AG08396 (cell line): ENCODE results near the gene PRIMA1.
"Not testable (repeated sequence)": the region's sequence is repeated elsewhere in the genome, so short reads cannot be mapped to it uniquely, and the experiment has no call there.

Experiments
- DNase-seq: peaks from one replicate; pipeline ENCODE4 v3.0.0; 2012; ENCODE audit warnings: low spot score, mixed read lengths

PRIMA1 gene, protein sequence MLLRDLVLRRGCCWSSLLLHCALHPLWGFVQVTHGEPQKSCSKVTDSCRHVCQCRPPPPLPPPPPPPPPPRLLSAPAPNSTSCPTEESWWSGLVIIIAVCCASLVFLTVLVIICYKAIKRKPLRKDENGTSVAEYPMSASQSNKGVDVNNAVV

DNA sequence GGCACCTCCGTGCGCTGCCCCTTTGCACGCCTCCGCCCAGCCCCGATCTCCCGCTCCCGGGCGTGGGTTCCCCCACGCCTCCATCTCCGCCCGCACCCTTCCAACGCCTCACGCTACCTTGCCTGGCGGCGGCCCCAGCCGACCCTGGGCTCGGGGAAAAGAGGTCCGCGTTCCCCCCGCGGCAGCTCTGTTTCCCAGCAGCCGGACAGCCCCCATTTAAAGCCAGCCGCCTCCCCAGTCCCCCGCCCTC, at the start of gene PRIMA1:
Gene PRIMA1, minus strand, starts transcription at position 193 of the 250 bp plus-strand sequence. CDS start 767 bp downstream, outside the sequence.
- no peak for DNase-seq

DNA sequence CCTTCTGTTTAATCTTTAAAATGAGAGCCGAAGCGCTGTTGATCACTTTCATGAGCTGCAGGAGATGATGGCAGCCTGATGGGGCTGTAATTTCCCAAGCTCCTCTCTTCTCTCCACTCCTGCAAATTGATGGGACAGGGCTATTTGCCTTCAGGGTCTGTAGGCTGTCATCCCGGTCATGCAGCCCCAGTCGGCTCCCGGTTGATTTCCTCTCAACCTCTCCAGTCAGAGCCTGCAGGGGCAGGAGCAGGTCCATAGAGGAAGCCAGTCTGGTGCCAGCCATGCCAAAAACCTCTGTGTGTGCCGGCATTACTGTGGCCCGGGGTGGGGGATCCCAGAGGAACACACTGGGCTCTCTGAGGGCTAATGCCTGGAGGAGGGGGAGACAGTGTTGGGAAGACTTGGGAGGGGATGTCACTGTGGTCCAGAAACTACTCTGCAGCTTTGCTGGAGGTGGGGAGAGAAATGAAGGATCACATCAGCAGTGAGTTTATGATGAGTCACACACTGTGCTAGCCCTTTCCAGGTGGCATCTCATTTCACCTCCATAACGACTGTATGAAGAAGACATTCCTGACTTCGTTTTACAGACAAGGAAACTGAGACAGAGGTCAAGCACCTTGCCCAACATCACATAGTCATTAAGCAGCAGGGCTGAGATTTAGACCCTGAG, 46.5 kb upstream of the PRIMA1 start:
- no peak for DNase-seq

DNA sequence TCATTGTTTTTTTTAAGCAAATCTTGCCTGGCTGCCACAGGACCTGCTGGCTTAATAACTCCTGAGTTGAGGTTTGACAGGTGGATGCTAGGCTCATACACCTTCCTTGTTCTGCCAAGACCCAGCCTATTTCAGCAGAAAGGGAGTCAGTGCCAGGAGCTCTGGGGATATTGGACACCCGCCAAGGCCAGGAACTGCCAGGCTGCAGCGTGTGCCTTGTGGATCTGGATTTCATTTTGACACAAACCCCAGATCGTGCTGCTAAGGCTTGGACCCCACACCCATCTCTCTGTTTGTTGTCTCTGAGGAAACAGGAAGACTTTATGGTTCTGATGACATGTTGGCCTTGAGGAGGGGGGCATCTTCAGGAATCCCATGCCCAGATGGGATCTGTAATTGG, 44.4 kb upstream of the PRIMA1 start:
- DNase-seq = no peak

DNA sequence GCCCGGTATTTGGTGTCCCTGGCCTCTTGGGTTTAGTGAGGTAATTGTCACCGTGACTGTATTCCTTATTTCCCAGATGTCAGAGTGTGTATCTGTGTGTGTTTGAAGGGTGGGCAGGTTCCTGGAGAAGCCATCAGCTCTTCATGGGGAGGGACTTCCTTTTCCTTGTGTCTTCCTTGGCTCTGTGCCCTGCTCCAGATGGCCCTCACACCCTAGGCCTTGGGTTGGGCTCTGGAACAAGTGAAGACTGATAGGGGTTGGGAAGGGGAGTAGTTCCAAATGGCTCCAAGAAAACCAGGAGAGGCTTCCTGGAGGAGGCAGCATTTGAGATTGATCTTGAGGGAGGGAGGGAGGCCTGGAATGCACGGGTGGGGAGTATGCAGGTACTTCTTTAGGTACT, 43.8 kb upstream of the PRIMA1 start:
- no peak for DNase-seq

DNA sequence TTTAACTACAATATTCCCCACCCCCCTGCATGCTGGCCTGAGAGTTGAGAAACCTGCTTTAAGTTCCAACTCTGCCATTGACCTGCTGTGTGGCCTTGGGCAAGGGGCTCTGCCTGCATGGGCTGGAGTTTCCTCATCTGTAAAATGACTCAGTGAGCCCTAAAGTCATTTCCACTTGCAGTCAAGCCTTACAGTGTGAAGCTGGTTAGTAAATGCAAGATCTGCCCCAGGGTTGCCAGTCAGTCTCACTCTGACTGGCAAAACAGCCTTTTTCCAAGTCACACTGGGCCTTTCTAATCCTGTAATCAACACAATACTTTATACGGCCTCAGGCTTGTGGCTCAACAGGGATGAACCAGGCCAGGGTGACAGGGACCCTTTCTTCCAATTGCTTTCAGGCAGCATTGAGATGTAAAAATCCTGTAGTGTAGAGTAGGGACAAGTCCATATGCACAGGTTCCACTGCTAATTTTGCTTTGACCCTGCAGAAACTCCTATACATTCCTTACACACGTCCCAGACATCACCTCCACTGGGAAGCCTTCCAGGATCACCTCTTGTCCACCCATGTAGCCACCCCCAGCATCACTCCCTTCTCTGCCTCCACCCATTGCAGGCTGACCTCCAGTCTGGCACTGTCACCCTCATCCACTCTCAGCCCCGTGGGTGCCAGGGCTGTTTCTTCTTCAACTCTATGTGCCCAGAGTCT, 42.6 kb upstream of the PRIMA1 start:
- no peak for DNase-seq

DNA sequence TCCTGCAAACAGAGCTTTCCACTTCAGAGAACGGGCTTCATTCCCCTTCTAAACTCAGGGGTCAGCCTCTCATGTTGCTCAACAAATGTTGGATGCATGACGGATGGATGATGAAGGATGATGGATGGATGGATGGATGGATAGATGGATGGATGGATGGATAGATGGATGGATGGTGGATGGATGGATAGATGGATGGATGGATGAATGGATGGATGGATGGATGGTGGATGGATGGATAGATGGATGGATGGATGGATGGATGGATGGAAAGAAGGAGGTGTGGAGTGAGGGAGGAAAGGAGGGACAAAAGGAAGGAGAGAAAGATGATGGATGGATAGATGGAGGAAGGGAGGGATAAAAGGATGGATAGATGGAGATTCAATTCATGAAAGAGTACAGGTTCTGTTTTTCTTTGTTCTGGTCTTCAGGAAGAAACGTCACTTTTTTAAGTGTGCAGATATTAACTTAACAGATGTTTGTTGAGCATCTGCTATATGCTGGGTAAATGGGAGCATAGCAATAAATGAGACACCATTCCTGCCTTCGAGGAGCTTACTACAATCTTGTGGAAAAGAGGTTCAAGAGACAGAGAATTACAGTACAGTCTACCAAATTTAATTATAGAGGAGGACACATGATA, 41.7 kb upstream of the PRIMA1 start:
- no peak for DNase-seq

DNA sequence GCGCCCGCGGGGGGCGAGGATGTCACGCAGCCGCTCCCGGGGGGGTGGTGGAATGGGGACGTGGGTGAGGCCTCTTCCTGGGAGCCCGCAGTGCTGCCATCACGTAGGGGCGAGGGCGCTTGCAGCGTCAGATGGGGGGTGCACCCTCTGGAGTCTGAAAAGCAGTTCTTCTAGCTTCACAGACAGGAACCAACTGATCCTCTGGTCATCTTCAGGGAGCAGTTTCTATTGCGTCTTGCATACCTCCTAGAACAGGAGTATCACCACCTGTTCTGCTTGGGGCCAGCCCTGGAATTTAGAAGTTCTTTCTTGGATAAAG, 36.9 kb upstream of the PRIMA1 start:
- DNase-seq = no peak

DNA sequence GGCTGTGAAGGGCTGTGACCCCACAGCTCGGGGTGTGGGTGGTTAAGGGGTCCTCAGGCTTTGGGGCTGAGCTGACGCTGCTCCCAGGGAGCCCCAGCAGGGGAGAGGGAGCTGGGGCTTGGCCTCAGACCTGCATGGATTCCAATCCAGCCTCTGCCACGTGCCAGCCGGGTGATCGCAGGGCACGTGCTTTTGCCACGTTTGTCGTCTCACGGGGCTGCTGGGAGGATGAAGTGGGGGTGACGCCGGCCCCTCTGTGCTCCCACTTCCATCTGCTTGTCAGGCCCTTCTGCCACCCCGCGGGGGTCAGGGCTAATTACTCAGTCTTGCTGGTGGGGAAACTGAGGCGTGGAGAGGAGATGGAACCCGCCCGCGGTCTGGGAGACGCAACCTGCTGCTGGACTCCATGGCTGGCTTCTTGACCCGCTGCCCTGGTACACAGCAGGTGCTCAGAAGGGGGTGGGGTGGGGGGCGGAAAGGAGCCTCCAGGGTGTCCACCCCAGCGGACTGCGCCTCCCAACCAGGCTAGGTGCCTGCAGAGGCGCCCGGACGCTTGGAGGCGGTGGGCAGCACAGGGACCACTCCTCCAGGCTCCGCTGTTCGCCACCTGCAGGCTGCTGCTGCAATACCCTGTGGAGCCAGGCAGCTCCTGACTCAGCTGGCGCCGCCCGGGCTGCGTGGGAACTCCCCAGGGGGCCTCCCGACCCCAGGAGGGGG, 36.4 kb upstream of the PRIMA1 start:
- DNase-seq = no peak

DNA sequence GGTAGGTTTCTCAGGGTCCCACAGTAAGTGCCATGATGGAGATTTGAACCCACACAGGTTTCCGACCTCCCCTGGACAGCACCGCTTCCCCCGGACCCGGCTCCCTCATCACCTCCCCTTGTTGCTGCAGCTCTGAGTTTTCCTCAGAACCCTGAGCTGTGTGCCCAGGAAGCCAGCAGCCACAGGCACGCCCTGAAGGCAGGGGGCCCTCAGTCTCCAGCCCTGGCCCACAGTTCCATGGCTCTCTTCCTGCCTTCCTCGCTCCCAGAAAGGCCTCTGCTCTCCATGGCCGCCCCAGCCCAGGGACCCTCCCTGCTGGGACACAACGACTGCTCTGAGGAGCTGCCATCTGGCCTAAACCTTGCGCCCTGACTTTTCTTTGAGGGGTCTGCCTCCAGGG, 35.8 kb upstream of the PRIMA1 start:
- DNase-seq = no peak

DNA sequence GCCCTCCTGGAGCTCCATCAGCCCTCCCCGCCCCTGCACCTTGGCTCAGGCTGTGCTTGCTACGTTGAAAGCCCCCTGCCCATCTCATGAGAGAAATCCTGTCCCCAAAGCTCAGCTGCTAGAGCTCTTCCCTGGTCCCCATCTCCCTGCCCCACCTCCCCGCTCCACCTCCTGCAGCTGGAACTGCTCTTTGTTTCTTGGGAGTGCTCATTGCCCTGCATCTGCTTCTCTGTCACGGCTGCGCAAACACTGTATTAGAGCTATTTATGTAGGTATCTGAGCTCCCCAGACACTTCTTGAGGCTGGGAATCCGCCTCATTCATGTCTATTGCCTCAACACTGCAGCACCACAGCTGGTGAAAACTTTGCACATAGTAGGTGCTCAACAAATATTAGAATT, 32.8 kb upstream of the PRIMA1 start:
- no peak for DNase-seq

DNA sequence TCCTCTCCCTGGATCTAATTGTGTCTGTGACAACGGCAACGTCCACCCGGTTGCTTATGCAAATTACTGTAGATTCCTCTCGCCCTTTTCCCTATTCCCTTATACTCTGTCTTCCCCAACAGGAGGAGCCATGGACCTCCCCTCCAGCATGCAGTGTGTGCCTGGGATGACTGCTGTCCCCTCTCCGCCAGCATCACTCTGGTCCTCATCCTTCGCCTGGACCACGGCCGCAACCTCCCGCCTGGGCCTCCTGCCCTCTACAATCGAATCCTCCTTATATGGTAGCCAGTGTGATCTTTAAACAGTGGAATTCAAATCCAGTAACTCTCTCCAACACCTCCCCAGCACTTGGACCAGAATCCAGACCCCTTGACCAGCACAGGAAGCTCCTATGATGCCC, 30.6 kb upstream of the PRIMA1 start:
- no peak for DNase-seq

DNA sequence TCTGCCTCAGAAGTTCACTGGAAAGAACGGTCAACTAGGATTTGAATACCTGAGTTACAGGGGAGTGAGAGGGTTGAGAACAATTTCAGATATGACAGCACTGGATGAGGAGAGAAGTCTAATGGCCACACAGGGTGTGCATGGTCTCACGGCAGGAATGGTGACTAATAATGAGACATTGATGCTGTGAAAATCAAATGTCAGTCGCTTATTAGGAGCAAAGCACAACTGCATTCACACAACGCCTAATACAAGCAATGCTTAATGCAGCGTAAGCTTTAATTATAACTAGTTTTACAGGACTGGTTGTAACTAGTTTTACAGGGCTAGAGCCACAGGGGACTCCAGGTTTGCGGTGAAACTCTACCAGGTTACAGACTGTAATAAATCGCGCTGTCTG, 23.4 kb upstream of the PRIMA1 start:
- DNase-seq = no peak

DNA sequence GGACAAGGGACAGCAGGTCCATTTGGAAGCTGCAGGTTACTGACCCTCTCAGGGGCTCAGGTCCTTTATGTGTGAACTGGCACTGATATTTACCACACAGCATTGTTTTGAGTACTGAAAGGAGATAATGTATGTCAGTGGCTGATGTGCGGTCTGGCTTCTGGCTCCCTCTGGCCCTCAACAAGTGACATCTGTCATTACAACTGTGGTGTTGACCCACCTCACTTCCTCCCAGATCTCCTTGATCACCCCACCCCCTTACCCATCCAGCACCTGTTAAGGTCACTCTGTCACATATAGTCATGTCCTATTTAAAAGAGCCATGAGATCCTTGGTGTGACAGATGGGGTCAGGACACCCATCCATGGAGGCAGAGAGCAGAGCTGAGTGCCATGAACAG, 22.7 kb upstream of the PRIMA1 start:
- DNase-seq = no peak

DNA sequence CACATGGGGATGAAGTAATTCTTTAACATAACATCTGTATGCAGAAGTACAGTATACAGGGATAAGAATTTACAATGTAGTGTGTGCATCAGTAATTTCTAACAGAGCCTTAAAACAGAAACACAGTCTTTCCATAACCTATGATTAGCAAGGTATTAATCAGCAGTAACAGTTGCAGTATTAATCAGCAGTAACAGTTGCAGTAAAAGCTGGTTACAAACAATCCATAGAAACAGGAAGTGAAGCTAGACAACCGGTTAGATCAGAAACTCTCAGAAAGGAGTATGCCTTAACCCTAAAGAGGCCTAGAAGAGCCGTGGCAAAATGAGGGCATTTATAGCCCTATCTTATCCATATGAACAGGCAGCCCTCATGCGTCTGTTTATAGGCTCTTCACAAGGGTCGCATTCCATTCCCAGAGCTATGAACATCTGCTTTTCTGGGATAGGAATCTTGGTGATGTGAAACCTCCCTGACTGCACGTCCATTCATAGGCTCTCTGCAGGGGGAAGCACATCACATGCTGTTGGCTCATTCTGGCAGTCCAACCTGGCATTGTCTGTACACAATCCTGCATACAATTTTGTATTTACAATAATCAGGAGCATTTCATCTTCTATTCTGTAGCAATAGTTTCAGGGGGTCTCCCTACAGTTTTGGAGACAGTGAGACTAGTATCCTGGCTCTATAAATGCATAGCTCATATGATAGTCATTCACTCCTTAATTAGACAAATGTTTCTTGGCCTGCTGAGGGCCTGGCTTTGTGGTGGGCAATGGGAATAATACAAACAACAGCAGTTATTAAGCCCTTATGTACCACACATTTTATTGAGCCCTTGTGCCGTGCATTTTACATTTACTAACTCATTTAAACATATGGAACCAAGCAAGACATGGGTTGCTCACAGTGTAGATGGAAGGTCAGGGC, 21.5 kb upstream of the PRIMA1 start:
- not testable (repeated sequence) for DNase-seq

DNA sequence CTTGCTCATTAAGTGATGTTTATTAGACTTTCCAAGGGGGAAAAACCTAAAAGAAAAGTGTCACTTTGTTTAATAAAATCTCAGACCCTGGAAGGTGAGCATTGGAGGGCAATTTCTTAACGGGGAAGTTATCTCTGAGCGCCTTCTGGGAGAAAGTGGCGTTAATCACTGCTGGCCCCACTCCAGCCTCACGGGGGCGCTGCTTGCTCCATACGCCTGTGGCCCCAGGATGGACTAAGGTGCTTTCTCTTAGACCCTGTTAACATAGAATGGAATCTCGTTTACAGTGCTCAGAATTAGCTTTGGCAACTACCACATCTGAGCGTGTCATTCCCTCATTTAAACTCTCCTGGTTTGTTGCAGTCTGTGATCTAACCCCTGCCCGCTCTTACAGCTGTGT, 16.4 kb upstream of the PRIMA1 start:
- DNase-seq = no peak

DNA sequence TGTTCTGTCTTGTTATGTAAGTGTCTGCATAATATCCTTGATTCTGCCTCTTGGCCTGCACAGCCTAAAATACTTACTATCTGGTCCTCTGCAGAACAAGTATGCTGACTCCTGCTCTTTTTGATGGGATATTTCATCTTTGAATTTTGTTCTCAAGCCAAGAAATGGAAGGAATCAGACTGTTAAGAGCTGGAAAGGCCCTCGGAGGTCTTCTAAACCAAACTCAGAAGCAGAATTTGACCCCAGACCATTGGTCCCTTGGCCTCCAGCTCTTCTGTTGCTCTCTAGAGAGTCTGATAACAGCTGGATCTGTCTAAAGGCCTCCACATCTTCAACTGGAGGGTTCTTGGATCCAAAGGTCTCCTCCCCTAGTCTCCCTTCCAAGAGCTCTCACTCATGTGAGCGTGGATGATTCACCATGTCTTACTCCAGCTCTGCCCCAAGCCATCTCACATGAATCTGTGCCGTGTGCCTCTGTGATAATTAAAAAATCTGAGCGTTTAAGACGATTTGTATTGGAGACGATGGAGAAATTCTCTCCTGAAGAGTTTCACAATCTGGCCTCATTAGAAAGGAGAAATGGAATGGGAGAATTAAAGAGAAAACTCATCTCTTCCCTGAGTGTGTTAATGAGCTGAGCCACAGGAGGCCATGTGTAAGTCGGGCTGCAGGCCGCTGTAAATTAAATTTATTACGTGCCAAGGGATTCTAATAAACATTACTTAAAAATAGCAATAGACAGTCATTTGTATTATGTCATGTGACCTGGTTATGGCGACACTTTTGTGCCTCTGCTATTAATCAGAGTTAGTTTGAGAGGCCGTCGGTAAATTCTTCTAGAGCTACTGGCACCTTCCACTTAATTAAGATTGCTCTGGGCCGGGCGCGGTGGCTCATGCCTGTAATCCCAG, 15.4 kb upstream of the PRIMA1 start:
- no peak for DNase-seq

DNA sequence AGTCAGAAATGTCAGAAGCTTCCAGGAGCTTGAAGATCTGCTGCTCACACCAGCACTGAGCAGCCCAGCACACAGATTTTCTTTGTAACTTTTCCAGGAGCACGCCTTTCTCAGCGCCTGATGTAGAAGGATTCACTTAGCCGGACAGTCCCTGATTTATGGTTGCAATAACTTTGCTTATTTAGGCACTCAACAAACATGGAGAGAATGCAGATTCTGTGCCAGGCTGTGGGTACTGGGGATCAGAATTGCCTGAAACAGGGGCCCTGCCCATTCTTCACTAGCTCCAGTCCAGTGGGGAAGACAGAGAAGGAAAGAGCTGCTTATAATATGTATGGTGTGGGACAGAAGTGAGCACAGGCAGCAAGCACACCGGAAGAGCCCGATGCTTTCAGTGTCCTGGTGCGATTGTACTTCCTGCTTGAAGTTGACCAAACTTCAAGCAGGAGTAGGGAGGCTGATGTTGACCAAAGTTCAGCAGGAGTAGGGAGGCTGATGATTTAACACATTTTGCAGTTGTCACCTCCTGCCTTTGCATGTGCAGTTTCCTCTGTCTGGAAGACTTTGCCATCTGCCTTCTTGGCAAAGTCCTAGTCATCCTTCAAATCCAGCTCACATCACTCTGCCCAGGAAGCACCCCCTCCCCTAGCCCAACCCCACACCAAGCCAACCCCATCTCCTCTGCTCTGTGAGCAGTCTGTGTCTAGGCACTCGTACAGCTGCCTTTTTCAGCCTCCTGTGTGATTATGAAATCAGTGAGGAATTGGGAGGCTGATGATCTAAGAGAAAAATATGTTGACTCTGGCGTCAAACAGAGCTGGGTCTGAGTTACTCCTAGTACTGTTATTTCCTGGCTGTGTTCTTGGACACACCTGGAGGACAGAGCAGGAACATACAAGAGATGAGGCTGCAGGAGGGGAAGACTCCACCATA, 12.0 kb upstream of the PRIMA1 start:
- DNase-seq = no peak

DNA sequence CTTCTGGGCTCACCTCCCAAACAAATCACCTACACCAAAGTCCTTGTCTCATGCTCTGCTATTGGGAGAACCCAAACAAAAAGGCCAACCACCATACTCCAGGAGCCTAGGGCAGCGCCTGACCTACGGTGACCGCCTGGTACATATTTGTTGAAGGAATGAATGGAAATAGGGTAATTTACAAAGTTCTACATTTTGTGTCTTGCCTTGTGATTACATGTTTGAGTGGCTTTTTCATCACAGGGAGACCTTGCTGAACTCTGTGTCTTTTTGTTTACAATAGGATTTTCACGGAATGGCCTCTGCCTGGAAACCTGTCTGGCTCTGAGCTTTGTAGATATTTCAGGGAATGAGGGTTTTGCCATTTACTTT, 11.3 kb upstream of the PRIMA1 start:
- DNase-seq = no peak

DNA sequence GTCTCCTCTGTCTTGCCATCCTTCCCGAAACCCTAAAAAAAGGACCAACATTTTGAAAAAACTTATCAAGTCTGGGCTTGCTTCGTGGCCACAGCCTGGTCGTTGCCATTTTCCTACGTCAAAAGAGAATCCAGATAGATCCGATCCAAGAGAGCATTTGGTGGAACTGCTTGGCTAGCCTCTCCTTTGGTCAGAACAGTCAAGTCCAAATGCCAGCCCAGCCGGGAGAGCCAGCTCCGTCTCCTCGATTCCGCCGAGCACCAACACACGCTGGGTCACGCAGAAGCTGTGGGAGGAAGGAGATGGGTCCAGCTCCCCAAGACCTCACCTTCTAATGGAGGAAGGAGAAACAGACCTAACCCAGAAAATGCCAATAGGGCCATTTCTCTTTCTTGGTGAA, 9.3 kb upstream of the PRIMA1 start:
- DNase-seq = no peak

DNA sequence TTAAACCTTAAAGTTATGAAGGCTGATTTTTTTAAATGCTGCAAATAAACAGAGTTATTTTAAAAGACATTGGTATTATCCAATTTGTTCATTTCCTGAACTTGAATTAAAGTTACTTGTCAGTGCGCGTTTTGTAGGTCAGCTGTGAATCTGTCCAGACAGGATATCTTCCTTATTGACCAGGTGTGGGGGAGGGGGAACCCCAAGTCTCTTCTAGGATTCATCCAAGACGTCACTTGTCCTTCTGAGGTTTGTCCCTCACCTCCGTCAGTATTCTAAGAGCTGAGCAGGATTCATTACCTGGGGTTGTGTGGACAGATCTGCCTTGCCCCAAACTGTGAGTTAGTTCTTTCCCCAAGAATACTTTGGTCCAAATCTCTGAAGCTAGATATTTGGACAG, 8.8 kb upstream of the PRIMA1 start:
- DNase-seq = no peak
